DND-41 (cell line): Measurements from ENCODE around the gene ARIH1.

ENCODE experiments used
- CTCF ChIP-seq: IDR thresholded peaks from 2 replicates; pipeline ENCODE4 v1.5.1; 2012; ENCODE audit warnings: borderline replicate concordance, low read length, moderate library complexity, mild to moderate bottlenecking; ENCODE audit not compliant: poor library complexity, severe bottlenecking; ENCODE audit errors: extremely low read depth
- EZH2 ChIP-seq: IDR thresholded peaks from 3 replicates; pipeline ENCODE4 v1.6.1; 2012; ENCODE audit warnings: borderline replicate concordance, low read depth, mild to moderate bottlenecking, moderate library complexity, low read length, inconsistent platforms; ENCODE audit not compliant: severe bottlenecking

GRCh38 chr15:72585025-72585424 is 110.9 kb downstream of the ARIH1 start:
- no peak for TF ChIP-seq CTCF
- TF ChIP-seq EZH2: no peak
